GM12892 (cell line): ENCODE data around the gene GNG2.

Experiments
- DNase-seq: peaks from one replicate; pipeline ENCODE4 v3.0.0; 2011; ENCODE audit not compliant: insufficient read length
- FAIRE-seq: peaks from 2 replicates; lab custom pipeline; 2011; peaks lifted over from hg19 to GRCh38; lab: Jason Lieb, UNC
- POLR2A ChIP-seq: IDR thresholded peaks from 2 replicates; pipeline ENCODE4 v1.6.1; 2011; ENCODE audit warnings: low read depth, low read length, control low read depth
- POLR2AphosphoS5 ChIP-seq: IDR thresholded peaks from 2 replicates; pipeline ENCODE4 v1.6.1; 2011; ENCODE audit warnings: low read depth, low read length, control low read depth
- TAF1 ChIP-seq: IDR thresholded peaks from 2 replicates; pipeline ENCODE4 v1.6.1; 2011; ENCODE audit warnings: low read depth, mild to moderate bottlenecking, control low read depth, low read length, borderline replicate concordance

The GNG2 gene

GRCh38 chr14:51933191-51933590 is 72.8 kb downstream of the GNG2 start:
- DNase-seq (no peak), FAIRE-seq (no peak)
- TF ChIP-seq POLR2AphosphoS5 (no peak), POLR2A (no peak), TAF1 (no peak)

GRCh38 chr14:51938137-51938536 is 77.7 kb downstream of the GNG2 start:
- TF ChIP-seq POLR2AphosphoS5: no peak
- no peak for TF ChIP-seq POLR2A
- no peak for TF ChIP-seq TAF1
- FAIRE-seq (peak; percentile 64), DNase-seq (no peak)

- FAIRE-seq (no peak), DNase-seq (no peak)
- TF ChIP-seq POLR2A (no peak), TAF1 (no peak), POLR2AphosphoS5 (no peak)
Observed at GRCh38 chr14:51938821-51939220, 78.4 kb downstream of the GNG2 start.

GRCh38 chr14:51939226-51939625 is 78.8 kb downstream of the GNG2 start:
- TF ChIP-seq POLR2AphosphoS5: no peak
- TF ChIP-seq POLR2A: no peak
- no peak for TF ChIP-seq TAF1
- no peak for DNase-seq
- FAIRE-seq: peak; percentile 70

DNA sequence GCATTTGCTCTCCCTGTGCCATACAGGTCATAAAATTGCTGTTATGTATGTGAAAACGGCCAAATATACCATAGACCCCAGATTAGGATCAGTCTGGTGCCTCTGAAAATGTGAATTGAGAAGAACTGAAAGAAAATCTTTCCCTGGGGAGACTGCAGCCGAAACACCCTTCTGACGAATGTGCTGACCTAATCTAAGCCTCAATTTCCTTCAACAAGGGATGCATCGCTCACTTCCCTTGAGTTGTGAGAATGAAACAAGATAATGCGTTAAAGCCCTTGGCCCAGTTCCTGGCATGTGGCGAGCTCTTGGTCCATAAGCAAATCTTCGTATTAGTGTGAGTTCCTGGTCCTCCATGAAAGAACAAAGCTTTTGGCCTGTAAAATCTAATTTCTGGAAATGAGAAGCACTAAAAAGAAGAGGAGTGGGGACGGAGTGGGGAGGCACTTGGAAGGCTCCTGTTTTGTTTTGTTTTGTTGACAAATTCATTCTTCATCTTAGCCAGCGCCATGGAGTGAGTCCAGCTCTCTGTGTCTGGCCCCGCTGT is 79.4 kb downstream of the GNG2 start:
- no peak for FAIRE-seq
- TF ChIP-seq POLR2AphosphoS5 (no peak), TAF1 (no peak), POLR2A (no peak)
- no peak for DNase-seq

DNA sequence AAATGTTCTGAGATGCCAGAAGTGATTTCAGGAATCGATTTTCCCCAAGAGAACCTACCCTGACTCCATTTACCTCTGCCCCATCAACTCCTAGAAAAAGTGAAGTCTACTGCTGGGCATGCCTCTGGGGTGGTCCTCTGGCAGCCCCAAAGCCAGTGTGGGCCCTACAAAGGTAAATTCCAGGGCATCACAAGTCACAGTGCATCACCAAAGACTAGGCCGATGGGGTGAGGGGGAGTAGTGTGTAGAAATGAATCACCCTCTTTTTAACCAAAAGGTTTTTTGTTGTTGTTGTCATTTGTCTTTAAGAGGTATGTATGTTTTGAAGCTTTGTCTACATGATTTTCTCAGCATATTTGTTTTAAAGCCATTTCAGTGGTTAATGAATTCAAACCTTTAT is 82.6 kb downstream of the GNG2 start:
- FAIRE-seq: no peak
- TF ChIP-seq POLR2AphosphoS5 (no peak), POLR2A (no peak), TAF1 (no peak)
- no peak for DNase-seq

- FAIRE-seq (no peak), DNase-seq (no peak)
- TF ChIP-seq TAF1 (no peak), POLR2A (no peak), POLR2AphosphoS5 (no peak)
Observed at GRCh38 chr14:51950007-51950406, 89.6 kb downstream of the GNG2 start.

GRCh38 chr14:51951656-51952055 is 91.2 kb downstream of the GNG2 start:
- DNase-seq (no peak), FAIRE-seq (no peak)
- TF ChIP-seq POLR2AphosphoS5 (no peak), TAF1 (no peak), POLR2A (no peak)

- DNase-seq (no peak), FAIRE-seq (no peak)
- TF ChIP-seq POLR2AphosphoS5 (no peak), TAF1 (no peak), POLR2A (no peak)
Observed at GRCh38 chr14:51954031-51954430, 93.6 kb downstream of the GNG2 start.

- TF ChIP-seq POLR2AphosphoS5: no peak
- no peak for TF ChIP-seq POLR2A
- TF ChIP-seq TAF1: no peak
- FAIRE-seq (no peak), DNase-seq (no peak)
Observed at GRCh38 chr14:51954657-51955056, 94.2 kb downstream of the GNG2 start.

DNA sequence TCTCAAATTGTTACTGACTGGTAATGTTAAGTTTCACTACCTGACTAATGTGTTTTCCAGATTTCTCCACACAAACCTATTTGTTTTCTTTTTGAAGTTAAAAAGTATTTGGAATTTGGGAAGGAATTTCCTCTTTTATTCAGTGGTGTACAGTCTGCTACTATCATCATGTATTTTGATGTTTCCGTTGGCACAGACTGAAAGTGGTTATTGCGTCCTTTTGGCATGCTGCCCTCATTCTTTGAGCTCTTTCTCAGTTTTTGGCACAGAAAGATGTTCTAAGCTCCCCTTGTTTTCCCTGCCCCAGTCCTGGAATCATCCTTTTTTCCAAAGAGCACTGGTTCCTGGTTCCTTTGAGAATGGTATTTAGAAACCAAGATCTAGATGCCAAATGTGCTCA is 97.5 kb downstream of the GNG2 start:
- no peak for DNase-seq
- no peak for FAIRE-seq
- TF ChIP-seq TAF1: no peak
- TF ChIP-seq POLR2AphosphoS5: no peak
- no peak for TF ChIP-seq POLR2A

DNA sequence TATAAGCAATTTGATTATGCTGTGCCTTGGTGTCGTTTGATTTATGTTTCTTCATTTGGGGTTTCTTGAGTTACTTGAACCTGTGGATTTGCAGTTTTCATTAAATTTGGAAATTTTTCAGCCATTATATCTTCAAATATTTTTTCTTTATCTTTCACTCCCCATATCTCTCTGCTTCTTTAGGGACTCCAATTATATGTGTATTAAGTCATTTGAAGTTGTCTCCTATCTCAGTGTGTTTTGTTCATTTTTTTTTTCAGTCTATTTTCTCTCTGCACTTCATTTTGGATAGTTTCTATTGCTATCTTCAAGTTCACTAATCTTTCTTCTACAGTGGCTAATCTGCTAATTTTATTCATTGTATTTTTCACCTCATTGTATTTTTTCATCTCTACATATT is 99.5 kb downstream of the GNG2 start:
- DNase-seq (no peak), FAIRE-seq (no peak)

GRCh38 chr14:51960866-51961265 is 100.5 kb downstream of the GNG2 start:
- DNase-seq: no peak
- TF ChIP-seq POLR2A (no peak), TAF1 (no peak), POLR2AphosphoS5 (no peak)
- no peak for FAIRE-seq

More for the DNA sequence above, 99.5 kb downstream of the GNG2 start:
- no peak for TF ChIP-seq POLR2A
- TF ChIP-seq POLR2AphosphoS5: no peak
- TF ChIP-seq TAF1: no peak
